AG04449 (cell line): ENCODE results near the gene MAFG.
"Not testable (repeated sequence)": the region's sequence is repeated elsewhere in the genome, so short reads cannot be mapped to it uniquely, and the experiment has no call there.

ENCODE experiments used
- CTCF ChIA-PET: fragments of 350-600 bp; formaldehyde crosslinking; extraction: SDS; loops from one replicate; lab custom pipeline; 2021; ENCODE audit warnings: antibody characterized with exemption; lab: Yijun Ruan, JAX
- POLR2A ChIA-PET: fragments of 400-600, 350-600 bp; formaldehyde crosslinking; extraction: SDS; loops from one replicate; lab custom pipeline; 2020; ENCODE audit warnings: antibody characterized with exemption, inconsistent platforms; lab: Yijun Ruan, JAX
- DNase-seq: peaks from one replicate; pipeline ENCODE4 v3.0.0-alpha.2; 2010; ENCODE audit warnings: low read depth, low spot score
- H3K4me3 ChIP-seq: 2 replicates; pipeline ENCODE4 v1.5.1; 2011; ENCODE audit warnings: low read depth, mild to moderate bottlenecking, control low read depth, low read length
- CTCF ChIP-seq: IDR thresholded peaks from one replicate; pipeline ENCODE4 v1.5.1; 2011; ENCODE audit warnings: mild to moderate bottlenecking, moderate library complexity, low read length, control low read depth, inconsistent platforms; ENCODE audit not compliant: insufficient read depth; ENCODE audit errors: missing control alignments

MAFG gene

GRCh38 chr17:81954131-81955057 is 26.9 kb upstream of the MAFG start:
- POLR2A ChIA-PET: interaction anchor here (0.6 kb wide), 1 partner anchor 83 kb away, joined by 3 read pairs; the partner anchor contains the start of gene DCXR
- no peak overlapping the region for H3K4me3 ChIP-seq

GRCh38 chr17:81953443-81953842 is 25.9 kb upstream of the MAFG start:
- H3K4me3 ChIP-seq, POLR2A ChIA-PET, DNase-seq: not testable (repeated sequence)
- CTCF ChIA-PET: interaction anchor here (0.9 to 6.7 kb wide), 6 partner anchors 9 to 88 kb away, joined by 3 to 66 read pairs (median 6); partner anchors contain the start of genes ASPSCR1, CENPX and LRRC45

More at GRCh38 chr17:81954131-81955057, 26.9 kb upstream of the MAFG start:
- TF ChIP-seq CTCF: no peak
- CTCF ChIA-PET: interaction anchor here (1.0 to 6.7 kb wide), 6 partner anchors 10 to 219 kb away, joined by 3 to 66 read pairs (median 7); partner anchors contain the start of genes CENPX and LRRC45
- no peak for DNase-seq

GRCh38 chr17:81952792-81953228 is 25.3 kb upstream of the MAFG start:
- ChIA-PET POLR2A (no interaction called here), CTCF (interaction anchor here (0.9 to 6.7 kb wide), 4 partner anchors 10 to 67 kb away, joined by 3 to 66 read pairs (median 4); partner anchors contain the start of genes ASPSCR1, CENPX and LRRC45)
- no peak for DNase-seq
- TF ChIP-seq CTCF: no peak
- H3K4me3 ChIP-seq: no peak overlapping the region

GRCh38 chr17:81951785-81952684 is 24.5 kb upstream of the MAFG start:
- TF ChIP-seq CTCF: no peak

GRCh38 chr17:81950501-81950900 is 23.0 kb upstream of the MAFG start:
- no peak for TF ChIP-seq CTCF
- ChIA-PET CTCF (interaction anchor here (1.1 to 3.2 kb wide), 2 partner anchors 10 to 22 kb away, joined by 3 to 33 read pairs; partner anchors contain the start of gene NOTUM), POLR2A (no interaction called here)
- DNase-seq: no peak
- H3K4me3 ChIP-seq: no peak overlapping the region

More at GRCh38 chr17:81951785-81952684, 24.5 kb upstream of the MAFG start:
- ChIA-PET CTCF (interaction anchor here (1.3 to 6.7 kb wide), 4 partner anchors 8 to 68 kb away, joined by 3 to 66 read pairs (median 18); partner anchors contain the start of genes ASPSCR1, CENPX, LRRC45 and NOTUM), POLR2A (no interaction called here)
- no peak overlapping the region for H3K4me3 ChIP-seq
- DNase-seq: no peak

- ChIA-PET CTCF (interaction anchor here (1.2 to 2.2 kb wide), 3 partner anchors 11 to 81 kb away, joined by 4 to 13 read pairs (median 4); partner anchors contain the start of gene NOTUM), POLR2A (no interaction called here)
- TF ChIP-seq CTCF: no peak
- DNase-seq: no peak
- no peak overlapping the region for H3K4me3 ChIP-seq
Observed at GRCh38 chr17:81948635-81949378, 21.3 kb upstream of the MAFG start.
